Choroid plexus epithelial cell (primary cell): Measurements from ENCODE around the gene CX3CL1.
"Not testable (repeated sequence)": the region's sequence is repeated elsewhere in the genome, so short reads cannot be mapped to it uniquely, and the experiment has no call there.

ENCODE experiments used
- DNase-seq: peaks from one replicate; pipeline ENCODE4 v3.0.0-alpha.2; 2010; ENCODE audit warnings: low read depth
- H3K4me3 ChIP-seq: 2 replicates; pipeline ENCODE4 v1.5.1; 2011; ENCODE audit warnings: low read depth, mild to moderate bottlenecking, control low read depth, low read length, moderate library complexity
- CTCF ChIP-seq: conservative IDR thresholded peaks from 2 replicates; pipeline ENCODE4 v1.5.1; 2011; ENCODE audit warnings: low read depth, mild to moderate bottlenecking, control low read depth, inconsistent platforms, low read length, moderate library complexity

Gene CX3CL1

GRCh38 chr16:57396786-57397185 is 24.5 kb downstream of the CX3CL1 start:
- no peak overlapping the region for H3K4me3 ChIP-seq
- no peak for DNase-seq
- TF ChIP-seq CTCF, result no peak

- not testable (repeated sequence) for DNase-seq, H3K4me3 ChIP-seq
These were observed 25.2 kb downstream of the CX3CL1 start for GRCh38 chr16:57397493-57397892.

DNA sequence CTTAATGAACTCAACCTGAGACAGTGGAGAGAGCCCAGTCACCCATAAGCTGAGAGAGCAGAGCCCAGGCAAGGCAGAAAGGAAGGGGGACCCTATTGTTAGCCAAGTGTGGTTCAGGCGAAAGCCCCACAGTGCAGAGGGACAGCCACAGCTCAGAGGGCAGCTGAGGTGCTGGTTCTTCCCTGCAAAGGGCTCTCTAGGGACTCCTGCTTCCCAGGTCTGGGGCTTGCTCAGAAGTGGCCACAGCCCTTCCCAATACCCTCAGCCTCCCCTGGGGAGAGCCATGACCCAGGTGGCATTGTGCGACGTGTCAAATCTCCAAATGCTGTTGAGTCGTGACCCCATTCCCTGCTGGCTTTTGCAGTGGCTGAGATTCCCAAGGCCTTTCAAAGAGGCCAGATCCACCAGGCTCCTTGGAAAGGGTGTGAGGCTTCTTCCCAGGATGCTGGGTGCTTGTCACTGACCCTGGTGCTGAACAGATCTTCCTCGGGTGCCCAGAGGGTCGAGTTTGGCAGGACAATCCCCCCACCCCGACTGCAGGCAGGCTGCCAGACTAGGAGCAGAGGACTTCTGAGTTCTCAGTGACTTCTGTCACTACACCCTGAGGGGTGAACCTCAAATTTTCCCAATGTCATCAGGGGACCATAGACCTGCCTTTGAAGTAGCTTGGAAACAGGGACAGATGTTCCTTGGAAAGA is 29.8 kb downstream of the CX3CL1 start:
- TF ChIP-seq CTCF, result no peak
- no peak overlapping the region for H3K4me3 ChIP-seq
- DNase-seq, result no peak

- no peak within 1 kb of the TSS for H3K4me3 ChIP-seq
- no peak for DNase-seq
- TF ChIP-seq CTCF, result no peak
These were observed 31.9 kb downstream of the CX3CL1 start, which contains the start of gene CCL17 for GRCh38 chr16:57403965-57404817. CCL17 (plus strand) TSS chr16:57404767; CDS start chr16:57413933, 9,166 bp downstream.

DNA sequence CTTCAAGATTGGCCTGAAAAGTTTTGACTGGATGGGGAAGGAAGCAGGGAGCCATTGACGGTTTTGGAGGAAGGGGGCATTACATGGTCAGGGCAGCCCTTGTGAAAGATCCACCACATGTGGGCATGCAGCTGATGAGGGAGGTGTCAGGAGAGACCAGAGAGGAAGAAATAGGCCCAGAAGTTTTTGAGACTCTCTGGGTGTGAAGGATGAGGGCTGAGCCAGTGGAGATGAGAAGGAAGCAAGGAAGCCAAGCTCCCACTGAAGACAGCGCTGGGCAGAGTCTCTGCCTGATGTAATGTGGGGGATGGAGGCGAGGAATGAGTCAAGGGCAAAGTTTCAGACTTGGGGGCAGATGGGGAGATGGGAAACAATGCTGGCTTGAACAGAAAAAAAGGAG is 32.8 kb downstream of the CX3CL1 start:
- H3K4me3 ChIP-seq, result no peak overlapping the region
- TF ChIP-seq CTCF, result no peak
- no peak for DNase-seq

DNA sequence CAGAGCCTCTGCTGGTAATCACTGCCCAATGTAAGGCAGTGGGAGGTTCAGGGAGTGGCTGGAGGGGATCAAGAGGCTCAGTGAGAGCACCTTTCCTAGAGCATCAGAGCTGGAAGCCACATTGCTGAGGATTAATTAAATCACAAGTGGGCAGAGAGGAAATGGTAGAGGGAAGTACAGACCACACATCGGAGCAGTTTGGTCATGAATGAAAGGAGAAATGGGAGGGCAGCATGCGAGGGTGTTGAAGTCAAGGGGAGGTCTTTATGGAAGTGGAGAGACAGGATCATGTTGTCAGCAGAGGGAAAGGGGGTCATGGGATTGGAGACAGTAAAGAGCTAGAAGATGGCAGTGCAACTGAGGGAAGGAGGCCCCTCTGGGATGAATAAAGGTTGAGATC is 34.6 kb downstream of the CX3CL1 start:
- no peak for TF ChIP-seq CTCF
- H3K4me3 ChIP-seq, result no peak overlapping the region
- DNase-seq, result no peak

- no peak for DNase-seq
These were observed 35.4 kb downstream of the CX3CL1 start for GRCh38 chr16:57407521-57408353.

More at GRCh38 chr16:57407521-57408353, 35.4 kb downstream of the CX3CL1 start:
- no peak for TF ChIP-seq CTCF
- H3K4me3 ChIP-seq, result no peak overlapping the region
